Suppressor macrophage treated with lipopolysaccharide for 4 hours (primary cell): Measurements from ENCODE around the gene ST7L.

Source experiments
- DNase-seq: peaks from one replicate; pipeline ENCODE4 v3.0.0-alpha.2; 2020

The ST7L gene

DNA sequence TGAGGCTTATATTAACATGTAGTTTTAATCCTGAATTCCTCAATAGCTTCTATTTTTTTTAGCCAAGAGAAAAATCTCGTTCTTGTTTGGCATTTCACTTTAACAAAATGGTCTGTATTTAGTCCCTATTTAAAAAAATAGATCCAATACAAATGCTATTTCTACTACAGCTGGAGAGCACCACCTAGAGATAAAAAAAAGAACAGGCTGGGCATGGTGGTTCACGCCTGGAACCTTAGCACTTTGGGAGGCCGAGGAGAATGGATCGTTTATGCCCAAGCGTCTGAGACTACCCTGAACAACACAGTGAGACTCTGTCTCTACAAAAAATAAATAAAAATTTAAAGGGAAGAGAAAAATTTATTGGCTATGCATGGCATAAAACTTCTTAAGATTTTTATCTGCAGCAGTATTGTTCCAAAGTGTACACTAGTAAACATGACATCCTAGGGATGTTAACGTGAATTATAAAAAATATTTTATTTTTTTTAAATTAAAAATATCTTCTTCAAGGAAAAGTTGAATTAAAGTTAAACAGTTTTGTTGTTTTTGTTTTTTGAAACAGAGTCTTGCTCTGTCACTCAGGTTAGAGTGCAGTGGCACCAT lies 4.4 kb downstream of the ST7L start:
- DNase-seq: peak; percentile 52

DNA sequence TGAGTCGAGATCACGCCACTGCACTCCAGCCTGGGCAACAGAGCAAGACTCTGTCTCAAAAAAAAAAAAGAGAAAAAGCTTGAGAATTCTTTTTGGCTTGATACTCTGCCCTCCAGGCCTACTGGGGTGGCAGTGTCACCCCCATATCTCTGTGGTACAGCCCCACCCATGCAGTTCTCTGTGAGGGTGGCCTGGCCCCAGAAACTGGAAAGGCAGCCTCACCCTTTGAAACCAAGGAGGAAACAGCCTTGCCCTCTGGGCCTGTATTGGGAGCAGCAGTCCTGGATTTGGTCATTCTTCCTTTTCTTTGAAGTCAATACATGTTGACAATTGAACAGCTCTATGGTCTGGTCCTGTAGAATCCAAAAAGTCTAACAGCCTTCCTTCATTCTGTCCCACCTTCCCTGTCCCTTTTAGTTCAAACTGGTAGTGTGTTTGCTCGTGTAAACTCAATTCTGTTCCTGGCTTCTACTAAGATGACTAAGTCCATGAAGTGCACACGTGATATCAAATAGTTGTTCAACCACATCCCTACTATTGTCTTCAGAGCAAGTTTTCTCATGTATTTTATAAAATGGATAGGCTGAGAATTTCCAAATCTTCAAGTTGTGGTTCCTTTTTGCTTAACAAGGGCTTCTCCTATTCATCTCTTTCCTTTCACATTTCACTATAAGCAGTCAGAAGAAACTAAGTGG lies 13.2 kb downstream of the ST7L start:
- DNase-seq: no peak

DNA sequence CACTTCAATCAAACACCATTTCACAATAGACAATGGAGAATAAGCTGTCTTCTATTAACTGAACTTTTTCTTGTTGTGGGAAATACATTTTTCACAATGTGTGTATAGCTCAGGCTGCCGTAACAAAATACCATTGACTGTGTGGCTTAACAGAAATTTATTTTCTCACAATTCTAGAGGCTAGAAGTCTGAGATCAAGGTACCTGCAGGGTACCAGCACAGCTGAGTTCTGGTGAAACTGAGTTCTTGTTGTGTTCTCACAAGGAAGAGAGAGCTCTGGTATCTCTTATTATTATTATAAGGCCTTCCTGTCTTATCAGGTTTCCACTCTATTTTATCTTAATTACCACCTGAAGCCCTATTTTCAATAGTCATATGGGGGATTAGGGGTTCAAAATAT lies 15.4 kb downstream of the ST7L start:
- no peak for DNase-seq

DNA sequence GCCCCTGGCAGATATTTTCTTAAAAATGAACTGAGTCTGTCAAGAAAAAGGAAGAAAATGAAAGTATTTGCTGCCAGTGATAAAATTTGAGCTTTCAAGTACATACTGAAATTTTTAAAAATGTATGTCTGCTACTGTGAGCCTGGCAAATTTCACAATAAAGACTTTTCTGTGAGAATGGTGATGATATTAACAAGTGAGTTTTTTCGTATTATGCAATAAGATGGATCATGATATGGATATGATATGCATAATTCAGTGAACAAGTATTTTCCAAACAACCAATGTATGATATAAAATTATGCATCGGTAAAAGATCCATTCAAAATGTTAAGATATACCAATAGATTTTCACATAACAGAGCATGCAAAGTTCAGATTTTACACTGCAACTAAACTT lies 15.9 kb downstream of the ST7L start:
- no peak for DNase-seq

DNA sequence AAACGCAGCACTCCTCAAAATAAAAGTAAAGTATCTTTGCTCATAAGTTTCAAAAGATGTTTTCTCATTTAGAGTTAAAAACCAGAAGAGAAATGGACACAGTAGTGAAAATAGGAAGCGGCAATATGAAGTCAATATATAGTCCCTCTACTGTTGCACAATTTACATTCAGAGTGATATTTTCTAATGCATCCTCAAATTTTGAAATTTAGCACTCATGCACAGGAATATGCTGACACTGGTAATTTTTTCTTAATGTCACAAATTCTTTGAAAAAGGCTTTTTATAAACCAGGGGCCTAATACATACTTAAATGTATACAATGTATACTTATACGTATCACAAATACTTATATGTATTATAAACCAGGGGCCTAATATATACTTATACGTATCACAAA lies 19.5 kb downstream of the ST7L start:
- DNase-seq: peak; percentile 50

DNA sequence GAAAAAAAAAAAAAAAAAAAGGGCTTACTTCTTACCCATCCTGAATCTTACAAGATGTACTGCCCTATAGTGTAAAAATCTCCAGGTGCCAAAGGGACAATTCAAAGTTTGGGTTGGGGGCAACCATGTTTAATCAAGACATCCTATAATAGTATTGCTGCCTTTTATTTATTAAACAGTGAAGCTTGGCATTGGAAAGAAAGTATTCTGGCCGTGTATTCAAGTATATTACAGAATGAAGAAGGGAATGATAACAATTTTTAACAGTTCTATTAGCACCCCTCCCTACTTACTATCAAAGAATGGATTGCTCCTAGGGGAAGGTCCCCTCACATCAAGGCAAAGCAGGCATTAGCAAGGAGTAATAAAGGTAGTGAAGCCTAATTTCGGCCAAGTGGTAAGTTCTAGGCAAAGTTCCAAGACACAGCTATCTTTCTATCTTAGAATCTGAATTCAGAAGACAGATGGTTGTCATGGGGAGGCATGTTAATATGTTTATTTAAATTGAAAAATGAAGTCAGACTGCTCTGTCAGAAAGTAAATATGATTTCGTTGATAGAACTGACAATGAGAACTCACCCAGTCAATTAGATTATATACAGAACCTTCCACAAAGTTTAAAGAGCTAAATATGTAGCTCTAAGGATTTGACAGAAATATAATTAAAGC lies 24.6 kb downstream of the ST7L start:
- no peak for DNase-seq

DNA sequence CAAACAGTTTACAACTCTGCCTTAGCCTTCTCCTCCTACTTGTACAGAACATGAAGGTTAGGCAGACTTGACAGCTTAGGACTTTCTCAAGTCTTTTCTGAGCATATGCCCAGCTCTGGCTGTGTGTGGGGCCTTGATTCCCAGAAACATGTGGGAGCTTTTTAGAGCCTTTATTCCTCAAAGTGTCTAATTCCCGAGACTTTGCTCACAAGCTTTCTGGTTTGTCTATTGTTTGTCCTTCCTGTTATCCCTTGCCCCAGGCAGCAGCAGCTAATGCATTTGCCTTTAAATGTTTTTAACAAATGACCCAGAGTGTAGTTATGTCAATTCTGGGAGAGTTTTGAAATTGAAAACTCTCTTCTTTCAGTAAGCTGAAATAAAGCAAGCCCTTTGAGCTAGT lies 29.2 kb downstream of the ST7L start:
- DNase-seq: no peak

DNA sequence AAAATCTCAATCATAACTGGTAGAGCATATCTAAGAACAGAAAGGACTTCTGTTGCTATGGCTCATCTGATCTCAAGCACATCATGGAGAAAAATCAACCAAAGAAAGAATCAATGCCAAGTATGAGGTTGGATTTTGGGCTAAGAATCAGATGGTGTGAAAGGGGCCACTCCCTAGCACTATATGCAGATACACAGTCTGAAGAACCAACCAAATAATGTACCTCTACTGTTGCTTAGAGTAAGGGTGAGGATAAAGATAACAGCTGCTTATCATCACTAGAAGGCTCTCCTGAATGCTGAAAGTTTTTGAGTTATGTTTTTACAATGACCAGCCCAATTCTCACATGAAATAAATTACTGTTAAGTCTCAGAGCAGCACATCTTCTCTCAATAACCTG lies 35.6 kb downstream of the ST7L start:
- DNase-seq: no peak

DNA sequence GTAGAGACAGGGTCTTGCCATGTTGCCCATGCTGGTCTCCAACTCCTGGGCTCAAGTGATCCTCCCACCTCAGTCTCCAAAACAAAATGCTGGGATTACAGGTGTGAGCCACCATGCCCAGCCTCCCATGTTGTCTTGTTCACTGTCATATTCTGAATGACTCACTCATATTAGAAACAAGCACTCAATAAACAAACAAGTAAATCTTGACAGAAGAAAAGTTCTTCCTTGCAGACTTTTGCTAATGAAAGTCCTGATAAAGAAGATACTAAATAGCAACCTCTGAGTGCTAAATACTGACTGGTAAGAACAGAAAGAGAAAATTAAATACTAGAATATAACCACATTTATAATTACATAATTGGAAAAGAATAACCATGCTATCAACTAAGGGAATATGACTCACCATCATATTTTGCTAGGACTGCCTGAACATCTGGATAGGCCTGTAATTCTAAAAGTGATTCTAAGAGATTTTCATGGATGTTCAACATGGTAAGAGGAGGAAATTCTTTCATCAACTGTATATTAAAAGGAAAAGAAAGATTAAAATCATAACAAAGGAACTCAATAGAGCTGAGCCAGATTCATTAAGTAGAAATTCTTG lies 37.3 kb downstream of the ST7L start:
- DNase-seq: no peak

DNA sequence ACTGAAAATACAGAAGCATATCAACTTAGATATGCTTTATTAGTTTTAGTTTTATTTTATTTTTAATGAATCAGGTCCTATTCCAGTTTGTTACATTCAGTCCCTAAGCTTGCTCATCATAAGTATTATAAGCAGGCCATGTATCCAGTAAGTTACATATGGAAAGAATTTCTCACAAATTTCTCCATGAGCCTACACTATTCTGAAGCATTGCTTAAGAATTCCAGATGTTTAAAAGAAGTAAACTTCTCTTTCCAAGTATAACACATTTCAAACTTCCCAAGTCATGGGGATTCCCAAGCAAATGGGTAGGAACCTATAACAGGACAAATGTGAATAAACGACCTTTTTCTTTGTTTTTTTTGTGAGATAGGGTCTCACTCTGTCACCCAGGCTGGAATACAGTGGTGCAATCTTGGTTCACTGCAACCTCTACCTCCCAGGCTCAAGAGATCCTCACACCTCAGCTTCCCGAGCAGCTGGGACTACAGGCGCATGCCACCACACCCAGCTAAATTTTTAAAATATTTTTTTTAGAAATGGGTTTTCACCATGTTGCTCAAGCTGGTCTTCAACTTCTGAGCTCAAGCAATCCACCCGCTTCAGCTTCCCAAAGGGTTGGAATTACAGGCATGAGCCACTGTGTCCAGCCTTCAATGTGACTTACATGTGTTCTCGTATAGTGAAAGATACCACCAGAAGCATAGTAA lies 39.0 kb downstream of the ST7L start:
- DNase-seq: no peak

DNA sequence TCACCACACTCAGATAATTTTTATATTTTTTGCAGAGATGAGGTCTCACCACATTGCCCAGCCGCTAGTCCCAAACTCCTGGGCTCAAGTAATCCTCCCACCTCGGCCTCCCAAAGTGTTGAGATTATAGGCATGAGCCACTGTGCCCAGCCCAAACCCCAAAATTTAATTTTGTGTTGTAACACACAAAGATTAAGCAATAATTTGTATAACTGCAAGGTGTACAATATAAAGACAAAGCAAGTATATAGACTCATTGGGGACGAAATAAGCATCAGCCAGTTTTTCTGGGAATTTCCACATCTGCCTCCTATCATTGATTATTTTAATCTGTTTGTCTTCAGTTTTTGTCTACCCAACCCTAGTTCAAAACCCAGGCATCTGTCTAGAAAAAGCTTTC lies 42.7 kb downstream of the ST7L start:
- DNase-seq: no peak

DNA sequence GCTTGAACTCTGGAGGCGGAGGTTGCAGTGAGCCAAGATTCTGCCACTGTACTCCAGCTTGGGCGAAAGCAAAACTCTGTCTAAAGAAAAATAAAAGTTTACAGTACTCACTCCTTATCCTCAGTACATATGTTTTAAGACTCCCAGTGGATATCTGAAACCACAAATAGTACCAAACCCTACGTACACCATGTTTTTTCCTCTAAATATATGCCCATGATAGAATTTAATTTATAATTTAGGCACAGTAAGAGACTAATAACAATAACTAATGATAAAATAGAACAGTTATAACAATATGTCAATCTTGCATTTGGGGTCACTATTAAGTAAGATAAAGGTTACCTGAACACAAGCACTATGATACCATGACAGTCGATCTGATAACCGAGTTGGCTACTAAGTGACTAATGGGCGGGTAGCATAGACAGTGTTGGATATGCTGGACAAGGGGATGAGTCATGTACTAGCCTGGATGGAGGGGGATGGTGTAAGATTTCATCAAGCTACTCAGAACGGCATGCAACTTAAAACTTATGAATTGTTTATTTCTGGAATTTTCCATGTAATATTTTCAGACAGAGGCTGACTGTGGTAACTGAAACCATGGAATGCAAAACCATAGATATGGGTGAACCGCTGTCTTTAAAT lies 43.7 kb downstream of the ST7L start:
- DNase-seq: no peak

DNA sequence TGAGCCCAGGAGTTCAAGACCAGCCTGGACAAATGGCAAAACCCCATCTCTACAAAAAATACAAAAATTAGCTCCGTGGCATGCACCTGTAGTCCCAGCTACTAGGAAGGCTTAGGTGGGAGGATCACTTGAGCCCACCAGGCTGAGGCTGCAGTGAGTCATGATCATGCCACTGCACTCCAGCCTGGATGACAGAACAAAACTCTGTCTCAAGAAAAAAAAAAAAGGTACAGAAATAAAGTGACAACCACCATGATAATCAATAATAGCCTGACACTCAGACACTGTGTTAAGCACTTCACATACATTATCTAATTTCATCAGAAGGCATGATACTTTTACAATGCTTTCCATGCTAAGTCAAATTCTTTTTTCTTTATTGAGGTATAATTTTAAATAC lies 53.1 kb downstream of the ST7L start:
- DNase-seq: no peak

DNA sequence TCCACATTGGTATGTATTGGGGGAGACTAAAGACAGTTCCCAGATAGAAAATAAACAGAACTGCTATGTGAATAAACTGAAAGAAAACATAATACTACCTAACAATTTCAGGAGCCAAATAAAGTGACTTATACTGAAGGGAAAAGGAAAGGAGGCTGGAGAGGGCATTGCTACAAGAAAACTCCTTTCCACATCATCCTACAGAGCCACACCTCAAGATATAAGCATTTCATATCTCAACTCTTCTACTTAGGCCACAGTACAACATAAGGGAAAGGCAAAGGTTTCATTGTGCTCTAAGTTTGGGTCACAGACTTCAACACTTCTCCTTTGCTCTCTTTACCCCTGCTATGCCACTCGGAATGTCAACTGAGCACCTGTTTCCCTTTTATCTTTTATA lies 54.9 kb downstream of the ST7L start:
- DNase-seq: no peak

DNA sequence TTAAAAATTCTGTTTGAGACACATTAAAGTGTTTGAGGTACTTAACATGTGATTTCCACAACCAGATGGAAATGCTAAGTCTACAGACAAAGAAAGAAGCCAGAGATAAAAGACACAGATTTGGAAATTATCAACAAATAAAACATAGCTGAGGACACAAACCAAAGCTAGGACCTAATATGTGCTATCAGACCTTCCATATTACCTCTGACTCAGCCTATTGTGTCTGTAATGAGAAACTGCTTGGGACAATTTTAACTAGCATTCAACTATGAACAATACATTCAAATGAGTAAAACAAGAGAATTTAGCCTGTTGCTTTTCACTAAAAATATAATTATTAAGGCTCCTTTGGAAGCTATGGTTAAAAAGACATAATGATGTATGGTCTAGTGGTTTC lies 55.6 kb downstream of the ST7L start:
- DNase-seq: no peak

DNA sequence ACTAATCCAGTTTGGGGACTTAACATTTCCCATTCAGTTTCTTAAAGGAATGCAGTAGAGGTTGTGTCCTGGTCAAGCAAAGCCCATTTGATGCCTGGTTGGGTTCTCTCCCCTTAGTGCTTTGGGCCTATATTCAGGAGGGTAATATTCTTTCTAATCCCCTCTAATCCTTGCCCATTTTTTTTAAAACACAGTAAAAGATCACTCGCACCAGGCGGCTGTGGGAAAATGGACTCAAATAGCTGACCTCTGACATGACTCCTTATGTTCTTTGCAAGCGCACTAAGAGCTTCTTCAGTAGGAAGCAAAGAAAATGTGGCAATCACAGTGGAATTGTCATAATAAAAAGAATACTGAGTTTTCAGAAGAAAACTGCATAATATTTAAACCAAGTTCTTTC lies 60.3 kb downstream of the ST7L start:
- no peak for DNase-seq

DNA sequence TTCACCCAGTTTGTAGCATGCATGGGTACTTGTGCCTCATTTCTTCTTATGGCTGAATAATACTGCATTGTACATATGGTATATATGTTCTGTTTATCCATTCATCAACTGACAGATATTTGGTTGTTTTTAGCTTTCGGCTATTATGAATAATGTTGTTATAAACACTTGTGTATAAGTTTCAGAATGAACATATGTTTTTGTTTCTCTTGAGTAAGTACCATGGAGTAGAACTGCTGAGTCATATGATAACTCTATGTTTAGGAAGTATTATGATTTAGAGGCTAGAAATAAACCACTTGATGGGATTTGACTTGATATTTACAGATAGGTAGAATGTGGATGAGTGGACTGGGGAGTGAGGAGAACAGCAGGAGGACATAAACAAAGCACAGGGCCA lies 61.6 kb downstream of the ST7L start:
- DNase-seq: peak; percentile 19

DNA sequence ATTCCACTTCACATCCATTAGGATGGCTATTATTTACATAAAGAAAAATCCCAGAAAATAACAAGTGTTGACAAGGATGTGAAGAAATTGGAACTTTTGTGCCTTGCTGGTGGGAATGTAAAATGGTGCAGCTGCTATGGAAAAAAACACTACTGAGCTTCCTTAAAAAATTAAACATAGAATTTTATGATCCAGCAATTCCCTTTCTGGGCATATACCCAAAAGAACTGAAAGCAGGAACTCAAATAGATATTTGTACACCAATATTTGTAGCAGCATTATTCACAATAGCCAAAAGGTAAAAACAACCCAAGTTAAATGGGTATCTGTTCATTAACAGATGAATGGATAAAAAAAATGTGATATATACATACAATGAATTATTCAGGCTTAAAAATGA lies 64.5 kb downstream of the ST7L start:
- DNase-seq: no peak

DNA sequence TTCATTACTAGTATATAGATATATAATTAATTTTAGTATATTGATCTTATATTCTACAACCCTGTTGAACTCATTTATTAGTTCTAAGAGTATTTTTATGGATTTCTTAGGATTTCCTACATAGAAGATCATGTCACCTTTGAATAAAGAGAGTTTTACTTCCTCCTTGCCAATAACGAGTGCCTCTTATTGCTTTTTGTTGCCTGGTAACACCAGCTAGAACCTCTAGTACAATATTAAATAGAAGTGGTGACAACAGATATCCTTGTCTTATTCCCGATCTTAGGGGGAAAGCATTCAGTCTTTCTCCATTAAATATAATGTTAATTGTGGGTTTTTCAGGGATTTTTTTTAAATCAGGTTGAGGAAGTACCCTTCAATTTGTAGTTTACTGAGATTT lies 69.4 kb downstream of the ST7L start:
- no peak for DNase-seq

DNA sequence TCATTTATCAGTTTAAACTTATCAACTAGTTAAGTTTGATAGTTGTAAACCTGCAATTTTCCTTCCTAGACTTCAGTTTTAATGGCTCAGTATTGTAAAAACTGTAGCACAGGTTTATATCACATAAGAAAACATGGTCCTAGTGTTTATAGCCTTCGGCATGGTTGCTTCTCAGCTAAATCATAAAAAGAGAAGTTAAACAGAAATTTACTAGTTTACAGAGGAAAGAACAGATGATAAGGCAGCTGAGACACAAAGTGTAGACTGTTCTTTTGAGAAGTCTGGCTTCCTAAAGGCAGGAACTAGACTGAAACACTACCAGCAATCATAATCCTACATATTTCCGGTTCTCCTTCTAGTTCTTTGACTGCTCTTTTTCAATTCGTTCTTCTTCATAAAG lies 70.4 kb downstream of the ST7L start:
- peak; percentile 8 for DNase-seq

DNA sequence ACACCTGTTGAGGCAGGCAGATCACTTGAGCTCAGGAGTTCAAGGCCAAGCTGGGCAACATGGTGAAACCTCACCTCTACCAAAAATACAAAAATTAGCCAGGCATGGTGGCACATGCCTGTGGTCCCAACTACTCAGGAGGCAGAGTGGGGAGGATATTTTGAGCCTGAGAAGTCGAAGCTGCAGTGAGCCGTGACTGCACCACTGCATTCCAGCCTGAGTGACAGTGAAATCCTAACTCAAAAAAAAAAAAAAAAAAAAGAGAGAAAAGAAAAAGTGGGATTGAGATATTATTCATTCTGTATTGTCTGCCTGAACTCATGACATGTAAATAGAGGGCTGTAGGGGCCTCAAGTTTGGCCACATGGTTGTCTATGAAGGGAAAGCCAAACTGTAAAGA lies 72.9 kb downstream of the ST7L start:
- DNase-seq: no peak

DNA sequence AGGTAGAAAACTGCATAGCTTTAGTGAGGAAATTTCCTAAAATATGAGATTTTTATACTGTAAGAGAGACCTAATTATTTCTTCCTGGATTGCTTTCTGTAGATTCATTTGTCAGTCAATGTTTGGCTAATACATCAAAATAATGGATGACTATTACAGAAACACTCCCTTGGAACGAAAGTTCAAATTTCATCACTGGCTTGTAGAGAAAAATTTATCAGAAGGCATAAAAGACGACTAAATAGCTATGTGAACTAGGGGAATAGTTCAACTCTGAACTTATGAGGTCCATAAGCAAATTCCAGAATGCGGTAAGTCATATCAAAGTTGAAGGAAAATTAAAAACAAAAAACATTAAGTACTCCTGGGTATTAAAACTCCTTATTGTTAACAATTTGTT lies 74.2 kb downstream of the ST7L start:
- DNase-seq: no peak
